ENCODE measurements around the gene NHP2. TPM values are rescaled to one million over a fixed set of nuclear protein-coding genes. Genes with fewer than 3 reads are reported as not detected.

The NHP2 gene
- total RNA-seq, 4 donors from 2014 or later = 109 to 257 (median 177) TPM

DNA sequence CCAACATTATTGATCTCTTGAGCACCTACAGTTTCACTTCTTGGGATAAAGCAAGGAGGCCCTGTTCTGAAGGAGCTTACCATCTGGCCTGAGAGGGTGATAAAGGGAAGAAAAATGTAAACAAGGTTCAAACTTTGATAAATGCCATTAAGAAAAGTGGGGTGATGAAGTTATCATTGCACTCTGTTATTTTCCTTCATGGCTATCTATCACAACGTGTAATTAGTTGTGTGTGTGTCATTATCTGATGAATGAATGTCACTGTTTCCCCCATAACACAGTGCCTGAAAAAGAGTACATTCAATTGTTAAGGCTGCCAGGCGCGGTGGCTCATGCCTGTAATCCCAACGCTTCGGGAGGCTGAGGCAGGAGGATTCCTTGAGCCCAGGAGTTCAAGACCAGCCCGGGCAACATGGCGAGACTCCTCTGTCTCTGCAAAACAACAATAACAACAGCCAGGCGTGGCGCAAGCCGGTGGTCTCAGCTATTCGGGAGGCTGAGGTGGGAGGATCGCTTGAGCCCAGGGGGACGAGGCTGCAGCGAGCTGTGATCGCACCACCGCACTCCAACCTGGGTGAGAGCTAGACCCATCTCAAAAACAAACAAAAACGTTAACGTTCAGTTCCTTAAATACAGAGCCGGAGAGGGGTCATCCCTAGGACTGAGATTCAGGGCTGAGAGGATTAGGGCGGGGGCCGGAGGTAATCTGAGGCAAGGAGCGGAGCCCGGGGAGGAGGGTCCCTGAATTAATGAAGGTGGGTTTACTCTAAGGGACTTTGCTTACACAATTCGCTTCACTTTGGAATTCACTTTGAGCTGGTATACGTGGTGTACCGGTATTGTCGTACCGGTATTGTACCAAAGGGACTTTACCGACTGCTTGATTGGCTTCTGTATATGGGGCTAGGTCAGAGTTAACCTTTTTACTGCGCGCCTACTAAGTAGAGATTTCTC, 917 bp downstream of the NHP2 start:
- Histone ChIP-seq H3K27ac (peak overlapping the region in 2 of 3 donors; percentile 1 to 56), H3K36me3 (peaks cover 21 to 28% of the 10 kb centered on the region in 2 donors), H3K4me1 (peaks cover 8 to 10% of the 10 kb centered on the region in 2 donors), H3K9me3 (no peaks in the 10 kb centered on the region), H3K27me3 (no peaks in the 10 kb centered on the region), H3K4me3 (replicated peaks in 1 of 3) (peak overlapping the region; percentile 53 to 87 (median 84))
- TF ChIP-seq CTCF (IDR thresholded peaks at IDR 0.05) = no peak
- no peak for TF ChIP-seq POLR2A (IDR thresholded peaks at IDR 0.05)
- intact Hi-C loops (cut with DNase I) = no loop called here
- WGBS, 2 donors = 46% methylated on average over 27 to 29 of the region's 31 CpGs
- DNase-seq = no peak

DNA sequence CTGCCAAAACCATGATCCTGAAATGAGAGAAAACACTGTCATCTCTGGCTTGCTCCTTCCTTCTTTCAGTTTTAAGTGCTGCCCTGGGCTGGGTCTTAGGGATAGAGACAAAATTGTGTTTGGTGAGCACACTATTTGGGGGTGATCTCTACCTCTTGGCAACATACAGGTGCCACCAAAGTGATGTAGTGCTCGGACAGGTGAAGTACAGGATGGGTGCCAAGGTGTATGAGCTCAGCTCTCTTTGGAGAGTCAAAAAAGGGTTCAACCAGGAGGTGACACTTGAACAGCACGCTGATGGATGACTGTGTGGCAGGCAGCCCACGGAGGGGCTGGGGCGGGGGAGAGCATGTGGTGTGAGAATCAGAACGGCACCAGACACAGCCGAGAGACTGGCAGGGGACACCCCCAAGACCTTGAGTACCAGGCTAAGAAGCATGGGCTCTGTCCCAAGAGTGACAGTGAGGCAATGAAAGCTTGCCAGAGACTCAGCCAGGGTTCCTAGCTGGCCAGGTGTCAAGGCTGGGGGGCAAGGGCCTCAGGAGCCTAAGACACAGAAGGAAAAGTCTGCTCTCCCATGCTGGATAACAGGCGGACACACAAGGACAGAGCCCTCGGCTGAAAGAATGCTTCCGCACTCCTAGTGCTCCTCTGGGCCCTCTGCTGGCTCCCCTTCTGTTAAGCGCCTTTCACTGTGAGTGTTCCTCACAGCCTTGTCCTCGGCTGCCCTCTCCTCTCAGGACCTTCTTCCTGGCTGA, 2.5 kb downstream of the NHP2 start:
- 58 to 65% methylated on average over 9 to 10 of the region's 11 CpGs for WGBS, 2 donors
- Histone ChIP-seq H3K27me3 (no peaks in the 10 kb centered on the region), H3K4me3 (replicated peaks in 1 of 3) (no peak overlapping the region), H3K36me3 (peaks cover 36 to 44% of the 10 kb centered on the region in 2 donors), H3K4me1 (peaks cover 8 to 10% of the 10 kb centered on the region in 2 donors), H3K27ac (no peak overlapping the region), H3K9me3 (no peaks in the 10 kb centered on the region)
- peak in 1 of 2 donors; percentile 21 for DNase-seq
- no peak for TF ChIP-seq POLR2A (IDR thresholded peaks at IDR 0.05)
- TF ChIP-seq CTCF (IDR thresholded peaks at IDR 0.05) = no peak
- intact Hi-C loops (cut with DNase I) = no loop called here

GRCh38 chr5:178149199-178149932, 4.3 kb downstream of the NHP2 start:
- Histone ChIP-seq H3K4me1 (peaks cover 8 to 10% of the 10 kb centered on the region in 2 donors), H3K27ac (no peak overlapping the region), H3K4me3 (replicated peaks in 1 of 3) (no peak overlapping the region), H3K36me3 (peaks cover 42 to 56% of the 10 kb centered on the region in 2 donors), H3K27me3 (no peaks in the 10 kb centered on the region), H3K9me3 (no peaks in the 10 kb centered on the region)
- no peak for DNase-seq
- 81 to 88% methylated on average over 7 to 11 of the region's 11 CpGs for WGBS, 2 donors
- intact Hi-C loops (cut with DNase I) = loop anchor here (5.0 kb wide), 1 partner anchor 72 kb away; no protein-coding TSS in a partner anchor
- no peak for TF ChIP-seq POLR2A (IDR thresholded peaks at IDR 0.05)
- TF ChIP-seq CTCF (IDR thresholded peaks at IDR 0.05) = no peak

GRCh38 chr5:178147406-178147805, 6.3 kb downstream of the NHP2 start:
- intact Hi-C loops (cut with DNase I) = loop anchor here (5.0 kb wide), 1 partner anchor 70 kb away; no protein-coding TSS in a partner anchor

More at GRCh38 chr5:178147406-178147805, 6.3 kb downstream of the NHP2 start:
- peaks cover 61 to 74% of the 10 kb centered on the region in 2 donors for H3K36me3 ChIP-seq
- DNase-seq = no peak
- no peak for TF ChIP-seq CTCF (IDR thresholded peaks at IDR 0.05)
- H3K4me1 ChIP-seq = peaks cover 0 to 2% of the 10 kb centered on the region in 2 donors
- no peak overlapping the region for H3K27ac ChIP-seq
- 87 to 91% methylated on average over 15 of the region's 15 CpGs for WGBS, 2 donors
- no peaks in the 10 kb centered on the region for H3K27me3 ChIP-seq
- no peak overlapping the region for H3K4me3 ChIP-seq (replicated peaks in 1 of 3)
- H3K9me3 ChIP-seq = no peaks in the 10 kb centered on the region

Data from thyroid gland (tissue), 4 donors.